ENCODE data around the gene ASCL2. TPM values are rescaled to one million over a fixed set of nuclear protein-coding genes. Genes with fewer than 3 reads are reported as not detected.

Gene ASCL2
- total RNA-seq, 3 donors from 2014 or later (not counting 1 experiment from before 2014, with no cell fraction given) = 10.8 to 16.8 (median 16.0) TPM

DNA sequence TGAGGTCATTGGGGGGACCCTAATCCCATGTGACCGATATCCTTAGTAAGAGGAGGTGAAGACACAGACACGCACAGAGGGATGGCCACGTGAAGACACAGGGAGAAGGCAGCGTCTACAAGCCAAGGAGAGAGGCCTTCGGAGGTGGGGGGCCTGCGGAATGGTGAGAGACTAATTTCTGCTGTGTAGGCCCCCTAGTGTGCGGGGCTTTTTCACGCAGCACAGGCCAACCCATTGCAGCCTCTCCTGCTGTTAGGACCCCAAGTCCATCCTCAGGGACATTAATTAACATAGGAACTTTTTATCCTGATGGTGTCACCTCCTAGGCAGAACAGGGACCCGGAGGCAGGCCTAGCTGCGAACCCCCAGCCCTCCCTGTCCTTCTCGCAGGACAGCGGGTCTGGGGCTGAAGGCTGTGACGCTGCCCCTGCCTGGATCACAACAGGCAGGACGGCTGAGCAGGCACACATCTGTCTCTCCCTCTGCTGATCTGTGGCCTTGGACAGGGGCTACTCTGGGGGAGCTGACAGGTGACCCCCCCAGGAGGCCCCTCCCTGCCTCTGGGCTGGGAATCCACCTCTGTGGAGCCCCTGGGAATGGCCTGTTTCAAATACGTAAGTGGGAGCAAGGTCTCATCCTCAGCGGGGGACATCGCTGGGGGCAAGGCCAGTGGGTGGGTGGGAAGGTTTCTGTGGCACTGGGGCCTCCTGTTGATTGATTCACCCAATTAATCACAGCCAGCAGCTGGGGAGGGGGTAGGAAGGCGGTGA, 7.9 kb downstream of the ASCL2 start:
- no peaks in the 10 kb centered on the region for H3K9me3 Mint-ChIP-seq
- H3K36me3 Mint-ChIP-seq = no peaks in the 10 kb centered on the region
- ATAC-seq (no peak), DNase-seq (no peak)
- Histone ChIP-seq H3K36me3 (ENCODE audit: control insufficient read depth, insufficient read depth, low read length) (no peaks in the 10 kb centered on the region), H3K4me3 (ENCODE audit: low read length) (no peak overlapping the region), H3K27ac (ENCODE audit: low read length) (no peak overlapping the region), H3K27me3 (ENCODE audit: control insufficient read depth, insufficient read depth, low read length) (no peaks in the 10 kb centered on the region), H3K4me1 (ENCODE audit: control insufficient read depth, insufficient read depth, low read length) (peaks cover 24% of the 10 kb centered on the region), H3K9me3 (ENCODE audit: control insufficient read depth, insufficient read depth, low read length) (no peaks in the 10 kb centered on the region)
- no peak for TF ChIP-seq CTCF (IDR thresholded peaks at IDR 0.05)
- no peak overlapping the region for H3K27ac Mint-ChIP-seq
- intact Hi-C loops (cut with micrococcal nuclease) = no loop called here
- WGBS (ENCODE audit: insufficient coverage) = 92% methylated on average over 18 of the region's 18 CpGs
- H3K27me3 Mint-ChIP-seq (ENCODE audit: low read depth in 2 of 2) = no peaks in the 10 kb centered on the region
- no peak overlapping the region for H3K4me3 Mint-ChIP-seq
- peaks cover 24 to 30% of the 10 kb centered on the region in 2 donors for H3K4me1 Mint-ChIP-seq

DNA sequence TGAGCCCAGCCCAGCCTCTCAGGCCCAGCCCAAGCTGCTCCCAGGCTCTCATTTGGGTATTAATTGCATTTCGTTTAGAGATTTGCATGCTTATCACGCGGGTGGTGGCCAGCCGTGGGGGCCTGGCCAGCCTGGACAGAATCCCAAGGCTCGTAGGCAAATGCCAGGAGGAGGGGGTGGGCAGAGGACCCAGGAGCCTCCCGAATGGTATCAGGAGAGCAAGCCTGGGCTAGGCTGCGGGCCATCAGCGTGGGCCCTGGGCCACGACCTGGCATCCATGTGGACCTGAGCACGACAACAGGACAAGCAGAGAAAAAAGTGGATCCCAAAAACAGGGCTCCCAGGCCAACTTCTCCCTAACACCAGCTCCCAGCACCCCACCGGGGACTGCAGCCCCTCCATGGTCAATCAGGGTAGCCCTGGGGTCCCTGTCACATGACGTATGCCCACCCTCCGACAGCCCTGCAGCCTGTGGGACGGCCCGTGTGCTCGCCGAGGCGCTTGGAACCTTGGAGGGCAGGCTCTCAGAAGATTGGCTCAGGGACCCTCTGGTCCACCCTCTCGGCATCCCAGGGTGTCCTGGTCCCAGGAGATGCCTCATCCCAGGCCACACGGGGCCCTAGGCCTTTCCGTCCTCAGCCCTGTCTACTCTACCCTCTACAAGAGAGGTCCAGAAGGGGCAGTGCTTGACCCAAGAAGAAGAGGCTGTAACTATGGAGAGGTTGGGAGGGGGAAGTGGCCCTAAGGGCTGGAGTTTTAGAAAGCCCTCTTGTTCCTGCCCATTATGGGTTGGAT, 8.8 kb downstream of the ASCL2 start:
- WGBS (ENCODE audit: insufficient coverage) = 93% methylated on average over 20 of the region's 21 CpGs
- no peaks in the 10 kb centered on the region for H3K36me3 ChIP-seq (ENCODE audit: control insufficient read depth, insufficient read depth, low read length)
- Mint-ChIP-seq H3K27me3 (ENCODE audit: low read depth in 2 of 2) (no peaks in the 10 kb centered on the region), H3K4me3 (no peak overlapping the region), H3K36me3 (no peaks in the 10 kb centered on the region), H3K27ac (no peak overlapping the region), H3K4me1 (peaks cover 23% of the 10 kb centered on the region in 2 donors), H3K9me3 (no peaks in the 10 kb centered on the region)
- DNase-seq (no peak), ATAC-seq (no peak)
- no peaks in the 10 kb centered on the region for H3K9me3 ChIP-seq (ENCODE audit: control insufficient read depth, insufficient read depth, low read length)
- peaks cover 16% of the 10 kb centered on the region for H3K4me1 ChIP-seq (ENCODE audit: control insufficient read depth, insufficient read depth, low read length)
- intact Hi-C loops (cut with micrococcal nuclease) = no loop called here
- H3K4me3 ChIP-seq (ENCODE audit: low read length) = no peak overlapping the region
- no peaks in the 10 kb centered on the region for H3K27me3 ChIP-seq (ENCODE audit: control insufficient read depth, insufficient read depth, low read length)
- H3K27ac ChIP-seq (ENCODE audit: low read length) = no peak overlapping the region
- no peak for TF ChIP-seq CTCF (IDR thresholded peaks at IDR 0.05)

- TF ChIP-seq CTCF (IDR thresholded peaks at IDR 0.05) = no peak
- intact Hi-C loops (cut with micrococcal nuclease) = no loop called here
- no peak overlapping the region for H3K4me3 Mint-ChIP-seq
These were observed 9.7 kb downstream of the ASCL2 start for GRCh38 chr11:2260491-2261364.

More at GRCh38 chr11:2260491-2261364, 9.7 kb downstream of the ASCL2 start:
- H3K36me3 ChIP-seq (ENCODE audit: control insufficient read depth, insufficient read depth, low read length) = no peaks in the 10 kb centered on the region
- DNase-seq = no peak
- H3K27me3 ChIP-seq (ENCODE audit: control insufficient read depth, insufficient read depth, low read length) = no peaks in the 10 kb centered on the region
- no peak overlapping the region for H3K4me3 ChIP-seq (ENCODE audit: low read length)
- Mint-ChIP-seq H3K4me1 (peaks cover 14% of the 10 kb centered on the region in 2 donors), H3K9me3 (no peaks in the 10 kb centered on the region), H3K27ac (no peak overlapping the region), H3K36me3 (no peaks in the 10 kb centered on the region), H3K27me3 (ENCODE audit: low read depth in 2 of 2) (no peaks in the 10 kb centered on the region)
- H3K9me3 ChIP-seq (ENCODE audit: control insufficient read depth, insufficient read depth, low read length) = no peaks in the 10 kb centered on the region
- peaks cover 6% of the 10 kb centered on the region for H3K4me1 ChIP-seq (ENCODE audit: control insufficient read depth, insufficient read depth, low read length)
- no peak for ATAC-seq
- no peak overlapping the region for H3K27ac ChIP-seq (ENCODE audit: low read length)
- 86% methylated on average over 26 of the region's 26 CpGs for WGBS (ENCODE audit: insufficient coverage)

All from natural killer cell (primary cell).